ENCODE results near the gene CBX4.

CBX4 gene

DNA sequence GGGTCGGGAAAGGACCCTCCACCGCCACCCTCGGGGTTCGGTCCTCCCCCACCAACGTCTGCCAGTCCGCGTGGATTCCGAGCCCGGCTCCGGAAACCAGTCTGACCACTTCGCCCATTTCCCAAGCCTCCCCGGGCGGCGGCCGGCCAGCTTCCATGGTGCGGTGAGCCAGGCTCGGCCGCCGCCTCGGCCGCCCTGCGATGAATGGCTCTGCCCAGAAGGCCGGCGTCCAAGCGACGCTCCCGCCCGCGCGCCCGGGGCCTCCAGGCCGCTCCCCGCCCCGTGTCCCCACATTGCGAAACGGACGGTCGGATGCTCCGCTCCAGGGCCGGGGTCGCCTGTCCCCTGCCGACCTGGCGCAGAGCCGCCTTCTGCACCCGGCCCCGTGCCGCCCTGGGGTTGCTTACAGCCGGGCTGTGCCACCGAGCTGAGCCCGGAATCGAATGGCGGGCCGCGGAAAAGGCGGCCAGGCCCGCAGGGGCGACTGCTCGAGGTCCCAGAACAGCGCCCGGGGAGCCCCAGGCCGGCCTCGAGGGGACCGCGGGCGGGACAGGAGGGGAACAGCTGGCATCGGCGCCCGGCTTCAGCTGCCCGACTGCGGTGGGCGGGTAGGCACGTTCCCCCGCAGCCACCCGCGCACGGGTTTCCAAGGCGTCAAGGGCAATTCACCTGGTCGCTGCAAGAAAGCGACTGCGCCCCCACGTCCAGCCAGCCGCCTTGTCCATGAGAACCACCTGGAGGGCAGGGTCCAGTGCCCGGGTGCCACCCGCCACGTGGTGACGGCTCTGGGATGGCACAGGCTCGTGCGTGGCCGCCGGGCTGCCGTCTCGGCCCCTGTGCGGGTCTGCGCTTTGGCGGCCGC lies 24.0 kb downstream of the CBX4 start:
- no peak for ATAC-seq
- TF ChIP-seq ZNF70 (CRISPR knock-in tag; IDR thresholded peaks at IDR 0.05) (no peak), ISL1 (CRISPR knock-in tag; IDR thresholded peaks at IDR 0.05) (no peak), ZNF8 (CRISPR knock-in tag; IDR thresholded peaks at IDR 0.05) (no peak), ZNF565 (CRISPR knock-in tag; conservative IDR thresholded peaks at IDR 0.05; ENCODE audit: low read depth) (no peak), CSDC2 (CRISPR knock-in tag; IDR thresholded peaks at IDR 0.05) (no peak), BACH2 (CRISPR knock-in tag; IDR thresholded peaks at IDR 0.05; ENCODE audit: borderline replicate concordance) (no peak), ZFP30 (CRISPR knock-in tag; IDR thresholded peaks at IDR 0.05) (no peak), TCF4 (CRISPR knock-in tag; IDR thresholded peaks at IDR 0.05; ENCODE audit: borderline replicate concordance) (no peak), RARB (CRISPR knock-in tag; IDR thresholded peaks at IDR 0.05) (no peak)
- TF ChIP-seq, protein P1, sequence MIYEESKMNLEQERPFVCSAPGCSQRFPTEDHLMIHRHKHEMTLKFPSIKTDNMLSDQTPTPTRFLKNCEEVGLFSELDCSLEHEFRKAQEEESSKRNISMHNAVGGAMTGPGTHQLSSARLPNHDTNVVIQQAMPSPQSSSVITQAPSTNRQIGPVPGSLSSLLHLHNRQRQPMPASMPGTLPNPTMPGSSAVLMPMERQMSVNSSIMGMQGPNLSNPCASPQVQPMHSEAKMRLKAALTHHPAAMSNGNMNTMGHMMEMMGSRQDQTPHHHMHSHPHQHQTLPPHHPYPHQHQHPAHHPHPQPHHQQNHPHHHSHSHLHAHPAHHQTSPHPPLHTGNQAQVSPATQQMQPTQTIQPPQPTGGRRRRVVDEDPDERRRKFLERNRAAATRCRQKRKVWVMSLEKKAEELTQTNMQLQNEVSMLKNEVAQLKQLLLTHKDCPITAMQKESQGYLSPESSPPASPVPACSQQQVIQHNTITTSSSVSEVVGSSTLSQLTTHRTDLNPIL (CRISPR knock-in tag; IDR thresholded peaks at IDR 0.05; ENCODE audit: low read depth) = no peak
- TF ChIP-seq, protein P2, sequence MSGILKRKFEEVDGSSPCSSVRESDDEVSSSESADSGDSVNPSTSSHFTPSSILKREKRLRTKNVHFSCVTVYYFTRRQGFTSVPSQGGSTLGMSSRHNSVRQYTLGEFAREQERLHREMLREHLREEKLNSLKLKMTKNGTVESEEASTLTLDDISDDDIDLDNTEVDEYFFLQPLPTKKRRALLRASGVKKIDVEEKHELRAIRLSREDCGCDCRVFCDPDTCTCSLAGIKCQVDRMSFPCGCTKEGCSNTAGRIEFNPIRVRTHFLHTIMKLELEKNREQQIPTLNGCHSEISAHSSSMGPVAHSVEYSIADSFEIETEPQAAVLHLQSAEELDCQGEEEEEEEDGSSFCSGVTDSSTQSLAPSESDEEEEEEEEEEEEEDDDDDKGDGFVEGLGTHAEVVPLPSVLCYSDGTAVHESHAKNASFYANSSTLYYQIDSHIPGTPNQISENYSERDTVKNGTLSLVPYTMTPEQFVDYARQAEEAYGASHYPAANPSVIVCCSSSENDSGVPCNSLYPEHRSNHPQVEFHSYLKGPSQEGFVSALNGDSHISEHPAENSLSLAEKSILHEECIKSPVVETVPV (CRISPR knock-in tag; IDR thresholded peaks at IDR 0.05) = no peak

GRCh38 chr17:79814127-79814973 lies 24.9 kb downstream of the CBX4 start:
- TF ChIP-seq ISL1 (CRISPR knock-in tag; IDR thresholded peaks at IDR 0.05) (no peak), ZNF565 (CRISPR knock-in tag; conservative IDR thresholded peaks at IDR 0.05; ENCODE audit: low read depth) (no peak), ZC3H10 (CRISPR knock-in tag; IDR thresholded peaks at IDR 0.05) (no peak), RARB (CRISPR knock-in tag; IDR thresholded peaks at IDR 0.05) (no peak), PATZ1 (CRISPR knock-in tag; IDR thresholded peaks at IDR 0.05; ENCODE audit: borderline replicate concordance) (no peak), GLIS3 (CRISPR knock-in tag; IDR thresholded peaks at IDR 0.05) (no peak), ARNTL (CRISPR knock-in tag; IDR thresholded peaks at IDR 0.05; ENCODE audit: borderline replicate concordance, low read depth) (no peak), ZFP30 (CRISPR knock-in tag; IDR thresholded peaks at IDR 0.05) (no peak), TSHZ2 (CRISPR knock-in tag; IDR thresholded peaks at IDR 0.05) (no peak), ZNF70 (CRISPR knock-in tag; IDR thresholded peaks at IDR 0.05) (no peak), ZNF8 (CRISPR knock-in tag; IDR thresholded peaks at IDR 0.05) (no peak), SNAI2 (CRISPR knock-in tag; IDR thresholded peaks at IDR 0.05) (no peak)
- TF ChIP-seq, protein P3, sequence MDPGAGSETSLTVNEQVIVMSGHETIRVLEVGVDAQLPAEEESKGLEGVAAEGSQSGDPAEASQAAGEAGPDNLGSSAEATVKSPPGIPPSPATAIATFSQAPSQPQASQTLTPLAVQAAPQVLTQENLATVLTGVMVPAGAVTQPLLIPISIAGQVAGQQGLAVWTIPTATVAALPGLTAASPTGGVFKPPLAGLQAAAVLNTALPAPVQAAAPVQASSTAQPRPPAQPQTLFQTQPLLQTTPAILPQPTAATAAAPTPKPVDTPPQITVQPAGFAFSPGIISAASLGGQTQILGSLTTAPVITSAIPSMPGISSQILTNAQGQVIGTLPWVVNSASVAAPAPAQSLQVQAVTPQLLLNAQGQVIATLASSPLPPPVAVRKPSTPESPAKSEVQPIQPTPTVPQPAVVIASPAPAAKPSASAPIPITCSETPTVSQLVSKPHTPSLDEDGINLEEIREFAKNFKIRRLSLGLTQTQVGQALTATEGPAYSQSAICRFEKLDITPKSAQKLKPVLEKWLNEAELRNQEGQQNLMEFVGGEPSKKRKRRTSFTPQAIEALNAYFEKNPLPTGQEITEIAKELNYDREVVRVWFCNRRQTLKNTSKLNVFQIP (CRISPR knock-in tag; IDR thresholded peaks at IDR 0.05; ENCODE audit: borderline replicate concordance, low read depth) = no peak
- TF ChIP-seq, protein P2 (CRISPR knock-in tag; IDR thresholded peaks at IDR 0.05) = no peak
- no peak for ATAC-seq

All from SK-N-SH treated with all-trans-retinoic acid at 6 μM for 48 hours (cell line).